HG03457 (cell line): Measurements from ENCODE around the gene SEL1L.
"Not testable (repeated sequence)": the region's sequence is repeated elsewhere in the genome, so short reads cannot be mapped to it uniquely, and the experiment has no call there.

Experiments
- ATAC-seq: cut with Tn5 transposase; IDR thresholded peaks from one replicate; pipeline ENCODE4 v1.9.1; 2021; ENCODE audit warnings: moderate number of reproducible peaks; ENCODE audit not compliant: unreplicated experiment

The SEL1L gene

GRCh38 chr14:81450100-81450531, 83.5 kb downstream of the SEL1L start:
- ATAC-seq = no peak

GRCh38 chr14:81449576-81449975, 84.1 kb downstream of the SEL1L start:
- ATAC-seq = no peak

- ATAC-seq = no peak
Observed at GRCh38 chr14:81449114-81449513, 84.5 kb downstream of the SEL1L start.

GRCh38 chr14:81447021-81447764, 86.5 kb downstream of the SEL1L start:
- ATAC-seq = no peak

GRCh38 chr14:81446279-81447007, 87.2 kb downstream of the SEL1L start:
- no peak for ATAC-seq

- no peak for ATAC-seq
Observed at GRCh38 chr14:81441626-81442134, 92.0 kb downstream of the SEL1L start.

GRCh38 chr14:81440041-81440440, 93.6 kb downstream of the SEL1L start:
- no peak for ATAC-seq

- ATAC-seq = no peak
Observed at GRCh38 chr14:81437244-81437643, 96.4 kb downstream of the SEL1L start.

- ATAC-seq = peak; percentile 89
Observed at GRCh38 chr14:81436296-81437138, 97.1 kb downstream of the SEL1L start.

GRCh38 chr14:81435391-81436295, 98.0 kb downstream of the SEL1L start:
- ATAC-seq = peak; percentile 33

GRCh38 chr14:81435048-81435390, 98.6 kb downstream of the SEL1L start:
- no peak for ATAC-seq

- ATAC-seq = no peak
Observed at GRCh38 chr14:81434230-81434629, 99.4 kb downstream of the SEL1L start.

GRCh38 chr14:81433378-81433777, 100.3 kb downstream of the SEL1L start:
- ATAC-seq = no peak

GRCh38 chr14:81432219-81432661, 101.4 kb downstream of the SEL1L start:
- ATAC-seq = no peak

GRCh38 chr14:81430235-81430634, 103.4 kb downstream of the SEL1L start:
- ATAC-seq = no peak

GRCh38 chr14:81429749-81430148, 103.9 kb downstream of the SEL1L start:
- ATAC-seq = not testable (repeated sequence)

GRCh38 chr14:81429028-81429427, 104.6 kb downstream of the SEL1L start:
- ATAC-seq = no peak

- ATAC-seq = no peak
Observed at GRCh38 chr14:81427348-81428058, 106.2 kb downstream of the SEL1L start.

GRCh38 chr14:81423504-81423903, 110.1 kb downstream of the SEL1L start:
- no peak for ATAC-seq
